ENCODE data around the gene DNAH8. TPM values are rescaled to one million over a fixed set of nuclear protein-coding genes. Genes with fewer than 3 reads are reported as not detected.

Gene DNAH8
- total and polyA plus RNA-seq, 11 donors, result 0.02 to 0.50 (median 0.02) TPM; not detected in 8

- ATAC-seq (peak in 1 of 4 donors; percentile 11), DNase-seq (no peak)
- H3K27me3 ChIP-seq, result peaks cover 0 to 2% (median 0%) of the 10 kb centered on the region in 9 donors
- no peaks in the 10 kb centered on the region for H3K9me3 ChIP-seq
- peaks cover 0 to 29% (median 4%) of the 10 kb centered on the region in 12 donors for H3K4me1 ChIP-seq
- 65 to 72% (median 68%) methylated on average over 8 of the region's 8 CpGs for whole genome bisulfite sequencing, 4 donors
- no peak overlapping the region for H3K4me3 ChIP-seq
- no peak overlapping the region for H3K27ac ChIP-seq
- TF ChIP-seq CTCF (IDR thresholded peaks at IDR 0.05) (no peak), POLR2A (IDR thresholded peaks at IDR 0.05) (no peak)
- H3K36me3 ChIP-seq, result no peaks in the 10 kb centered on the region
- intact Hi-C loops (cut with DNase I), result no loop called here
These were observed 350.4 kb downstream of the DNAH8 start for GRCh38 chr6:39065561-39065960.

- ATAC-seq, result no peak
These were observed 353.3 kb downstream of the DNAH8 start for GRCh38 chr6:39068391-39068790.

GRCh38 chr6:39072830-39073229, 357.7 kb downstream of the DNAH8 start:
- TF ChIP-seq CTCF (IDR thresholded peaks at IDR 0.05) (no peak), POLR2A (IDR thresholded peaks at IDR 0.05) (no peak)
- H3K4me3 ChIP-seq, result no peak overlapping the region
- H3K27me3 ChIP-seq, result peaks cover 0 to 4% (median 0%) of the 10 kb centered on the region in 9 donors
- H3K4me1 ChIP-seq, result no peaks in the 10 kb centered on the region
- intact Hi-C loops (cut with DNase I), result no loop called here
- DNase-seq (no peak), ATAC-seq (peak in 1 of 4 donors; percentile 13)
- no peaks in the 10 kb centered on the region for H3K36me3 ChIP-seq
- WGBS, 4 donors, result 86 to 93% (median 91%) methylated on average over 7 to 9 of the region's 9 CpGs
- no peaks in the 10 kb centered on the region for H3K9me3 ChIP-seq
- no peak overlapping the region for H3K27ac ChIP-seq

More at GRCh38 chr6:39068391-39068790, 353.3 kb downstream of the DNAH8 start:
- Histone ChIP-seq H3K27ac (no peak overlapping the region), H3K27me3 (peaks cover 0 to 2% (median 0%) of the 10 kb centered on the region in 9 donors), H3K9me3 (no peaks in the 10 kb centered on the region), H3K4me3 (no peak overlapping the region), H3K4me1 (peaks cover 0 to 5% (median under 1%) of the 10 kb centered on the region in 12 donors), H3K36me3 (no peaks in the 10 kb centered on the region)
- WGBS, 4 donors, result 71 to 78% (median 74%) methylated on average over 7 of the region's 7 CpGs
- TF ChIP-seq POLR2A (IDR thresholded peaks at IDR 0.05) (no peak), CTCF (IDR thresholded peaks at IDR 0.05) (no peak)
- intact Hi-C loops (cut with DNase I), result no loop called here
- no peak for DNase-seq

GRCh38 chr6:39073471-39074355, 358.6 kb downstream of the DNAH8 start:
- no peak overlapping the region for H3K27ac ChIP-seq
- DNase-seq (no peak), ATAC-seq (peak in 1 of 4 donors; percentile 18)
- H3K4me1 ChIP-seq, result no peaks in the 10 kb centered on the region
- TF ChIP-seq CTCF (IDR thresholded peaks at IDR 0.05) (no peak), POLR2A (IDR thresholded peaks at IDR 0.05) (no peak)
- intact Hi-C loops (cut with DNase I), result no loop called here
- no peaks in the 10 kb centered on the region for H3K9me3 ChIP-seq
- 82 to 86% (median 84%) methylated on average over 16 to 17 of the region's 17 CpGs for WGBS, 4 donors
- H3K4me3 ChIP-seq, result no peak overlapping the region
- peaks cover 0 to 4% (median 0%) of the 10 kb centered on the region in 9 donors for H3K27me3 ChIP-seq
- no peaks in the 10 kb centered on the region for H3K36me3 ChIP-seq
